Peyer's patch (tissue), 4 donors: ENCODE measurements around the gene PRR5L. TPM values are rescaled to one million over a fixed set of nuclear protein-coding genes. Genes with fewer than 3 reads are reported as not detected.

Source experiments
- DNase-seq, 3 donors: peaks; one replicate each; pipeline ENCODE4 v3.0.0-alpha.2; 2017 to 2019
- H3K27ac ChIP-seq, 4 donors: fragments of 200-600 bp; sonication (generic); one replicate each; pipeline ENCODE4 v1.5.1; 2016 to 2019
- H3K27me3 ChIP-seq, 2 donors: fragments of 200-600 bp; sonication (generic); one replicate each; pipeline ENCODE4 v1.5.1; 2019
- H3K36me3 ChIP-seq, 3 donors: fragments of 200-600 bp; sonication (generic); one replicate each; pipeline ENCODE4 v1.5.1; 2016 to 2019
- H3K4me1 ChIP-seq, 4 donors: fragments of 200-600 bp; sonication (generic); one replicate each; pipeline ENCODE4 v1.5.1; 2016 to 2019
- H3K4me3 ChIP-seq, 4 donors: fragments of 200-600 bp; sonication (generic); 1 replicate in 3 of 4; 2 replicates in 1 of 4; pipeline ENCODE4 v1.5.1; 2016 to 2019; ENCODE audit warnings: mild to moderate bottlenecking in 1 of 4
- H3K9me3 ChIP-seq, 4 donors: fragments of 200-600 bp; sonication (generic); one replicate each; pipeline ENCODE4 v1.5.1; 2016 to 2019; ENCODE audit warnings: mild to moderate bottlenecking in 1 of 4
- POLR2A ChIP-seq, 2 donors: fragments of 450-650 bp; IDR thresholded peaks; one replicate each; pipeline ENCODE4 v1.5.1; 2017; ENCODE audit warnings: antibody characterized with exemption in 2 of 2, mild to moderate bottlenecking in 2 of 2, moderate library complexity in 2 of 2
- total RNA-seq, 4 donors: library from RNA; depleted of rRNA; stranded (reverse); fragments of >200 nt; gene quantifications; one replicate each; pipeline ENCODE4 v1.1.0, GENCODE V29; 2016
- TF ChIP-seq, protein P1 (sequence below), 6 experiments: fragments of 450-650 bp in 4 of 6; fragments of 200-600 bp in 2 of 6; sonication (generic) in 1 of 6; IDR thresholded peaks; one replicate each; pipeline ENCODE4 v1.5.1; 2017 to 2019; ENCODE audit warnings: antibody characterized with exemption in 6 of 6, mild to moderate bottlenecking in 3 of 6, moderate library complexity in 1 of 6

PRR5L gene
- total RNA-seq, 4 donors from 2014 or later = 74.3 to 100 (median 89.9) TPM

DNA sequence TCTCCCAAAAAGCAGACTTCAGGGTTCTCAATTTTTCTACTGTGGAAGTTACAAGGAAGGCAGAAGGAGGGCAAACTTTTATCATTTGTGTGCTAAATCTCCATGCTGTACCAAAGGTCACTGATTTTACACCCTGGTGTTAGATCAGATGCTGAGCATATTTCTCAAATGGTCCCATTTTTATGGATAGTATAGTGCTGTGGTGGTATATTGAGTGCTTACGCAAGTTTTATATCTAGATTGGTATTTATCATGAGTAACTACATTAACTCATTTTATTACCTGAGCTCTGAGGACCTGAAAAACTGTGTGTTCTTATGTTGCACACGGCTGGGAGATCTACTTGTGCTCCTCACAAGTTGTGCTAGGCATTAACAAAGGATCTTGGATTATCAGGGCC, 75.1 kb downstream of the PRR5L start:
- no peak for DNase-seq
- peak overlapping the region in 3 of 4 donors; percentile 0 to 84 (median 74) for H3K27ac ChIP-seq
- peaks cover 0 to 28% (median 0%) of the 10 kb centered on the region in 4 donors for H3K4me1 ChIP-seq
- no peaks in the 10 kb centered on the region for H3K9me3 ChIP-seq
- H3K4me3 ChIP-seq = no peak overlapping the region
- no peaks in the 10 kb centered on the region for H3K36me3 ChIP-seq
- no peaks in the 10 kb centered on the region for H3K27me3 ChIP-seq
- TF ChIP-seq, protein P1, sequence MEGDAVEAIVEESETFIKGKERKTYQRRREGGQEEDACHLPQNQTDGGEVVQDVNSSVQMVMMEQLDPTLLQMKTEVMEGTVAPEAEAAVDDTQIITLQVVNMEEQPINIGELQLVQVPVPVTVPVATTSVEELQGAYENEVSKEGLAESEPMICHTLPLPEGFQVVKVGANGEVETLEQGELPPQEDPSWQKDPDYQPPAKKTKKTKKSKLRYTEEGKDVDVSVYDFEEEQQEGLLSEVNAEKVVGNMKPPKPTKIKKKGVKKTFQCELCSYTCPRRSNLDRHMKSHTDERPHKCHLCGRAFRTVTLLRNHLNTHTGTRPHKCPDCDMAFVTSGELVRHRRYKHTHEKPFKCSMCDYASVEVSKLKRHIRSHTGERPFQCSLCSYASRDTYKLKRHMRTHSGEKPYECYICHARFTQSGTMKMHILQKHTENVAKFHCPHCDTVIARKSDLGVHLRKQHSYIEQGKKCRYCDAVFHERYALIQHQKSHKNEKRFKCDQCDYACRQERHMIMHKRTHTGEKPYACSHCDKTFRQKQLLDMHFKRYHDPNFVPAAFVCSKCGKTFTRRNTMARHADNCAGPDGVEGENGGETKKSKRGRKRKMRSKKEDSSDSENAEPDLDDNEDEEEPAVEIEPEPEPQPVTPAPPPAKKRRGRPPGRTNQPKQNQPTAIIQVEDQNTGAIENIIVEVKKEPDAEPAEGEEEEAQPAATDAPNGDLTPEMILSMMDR (IDR thresholded peaks at IDR 0.05) = peak in 2 of 6 experiments; percentile 15
- TF ChIP-seq POLR2A (IDR thresholded peaks at IDR 0.05) = no peak

DNA sequence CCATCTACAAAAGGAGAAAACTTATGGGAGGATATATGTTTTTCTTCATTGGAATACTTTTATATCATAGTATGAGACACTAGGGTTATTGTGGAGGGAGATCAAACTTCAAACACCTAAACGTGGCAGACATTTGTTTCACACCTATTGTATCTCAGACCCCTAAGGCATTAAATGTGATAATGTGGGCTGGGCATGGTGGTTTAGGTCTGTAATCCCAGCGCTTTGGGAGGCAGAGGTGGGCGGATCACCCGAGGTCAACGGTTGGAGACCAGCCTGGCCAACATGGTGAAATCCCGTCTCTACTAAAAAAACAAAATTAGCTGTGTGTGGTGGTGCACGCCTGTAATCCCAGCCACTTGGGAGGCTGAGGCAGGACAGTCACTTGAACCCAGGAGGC, 75.5 kb downstream of the PRR5L start:
- TF ChIP-seq, protein P1 (IDR thresholded peaks at IDR 0.05) = no peak
- TF ChIP-seq POLR2A (IDR thresholded peaks at IDR 0.05) = no peak
- no peak for DNase-seq
- Histone ChIP-seq H3K4me1 (peaks cover 0 to 28% (median 0%) of the 10 kb centered on the region in 4 donors), H3K4me3 (no peak overlapping the region), H3K27ac (peak overlapping the region in 3 of 4 donors; percentile 0 to 84 (median 74)), H3K9me3 (no peaks in the 10 kb centered on the region), H3K27me3 (no peaks in the 10 kb centered on the region), H3K36me3 (no peaks in the 10 kb centered on the region)

DNA sequence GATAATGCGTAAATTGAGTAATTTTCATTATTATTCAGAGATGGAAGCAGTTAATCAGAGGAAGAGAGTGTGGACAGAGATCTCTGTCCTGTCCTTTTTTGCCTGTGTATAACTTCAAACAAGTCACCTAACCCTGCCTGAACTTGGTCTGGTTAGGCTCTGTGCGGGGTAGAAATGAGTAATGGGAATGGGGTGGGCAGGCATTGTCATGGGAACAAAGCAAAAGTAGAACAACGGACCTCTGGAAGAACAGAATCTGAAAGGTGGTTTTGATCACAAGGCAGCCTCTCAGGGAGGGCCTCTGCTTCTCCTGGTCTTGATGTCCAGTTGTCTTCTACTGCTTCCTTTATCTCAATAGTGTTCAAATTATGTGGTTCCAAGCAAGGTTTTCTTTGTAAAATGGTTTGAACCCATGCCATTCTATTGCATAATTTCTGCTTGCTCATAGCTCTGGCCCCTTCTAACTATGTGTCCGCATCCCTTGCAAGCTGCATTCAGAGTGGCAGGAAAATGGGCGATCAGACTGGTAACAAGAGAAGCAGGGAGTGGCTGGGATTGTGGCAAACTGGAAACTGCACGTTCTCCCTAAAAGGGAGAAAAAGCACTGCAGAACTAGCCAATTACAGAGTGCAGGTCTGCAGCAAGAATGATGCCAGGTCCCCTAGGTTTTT, 76.1 kb downstream of the PRR5L start:
- Histone ChIP-seq H3K27me3 (no peaks in the 10 kb centered on the region), H3K27ac (peak overlapping the region in 3 of 4 donors; percentile 0 to 84 (median 74)), H3K4me3 (no peak overlapping the region), H3K9me3 (no peaks in the 10 kb centered on the region), H3K4me1 (peaks cover 0 to 28% (median 2%) of the 10 kb centered on the region in 4 donors), H3K36me3 (no peaks in the 10 kb centered on the region)
- TF ChIP-seq POLR2A (IDR thresholded peaks at IDR 0.05) = no peak
- no peak for DNase-seq

DNA sequence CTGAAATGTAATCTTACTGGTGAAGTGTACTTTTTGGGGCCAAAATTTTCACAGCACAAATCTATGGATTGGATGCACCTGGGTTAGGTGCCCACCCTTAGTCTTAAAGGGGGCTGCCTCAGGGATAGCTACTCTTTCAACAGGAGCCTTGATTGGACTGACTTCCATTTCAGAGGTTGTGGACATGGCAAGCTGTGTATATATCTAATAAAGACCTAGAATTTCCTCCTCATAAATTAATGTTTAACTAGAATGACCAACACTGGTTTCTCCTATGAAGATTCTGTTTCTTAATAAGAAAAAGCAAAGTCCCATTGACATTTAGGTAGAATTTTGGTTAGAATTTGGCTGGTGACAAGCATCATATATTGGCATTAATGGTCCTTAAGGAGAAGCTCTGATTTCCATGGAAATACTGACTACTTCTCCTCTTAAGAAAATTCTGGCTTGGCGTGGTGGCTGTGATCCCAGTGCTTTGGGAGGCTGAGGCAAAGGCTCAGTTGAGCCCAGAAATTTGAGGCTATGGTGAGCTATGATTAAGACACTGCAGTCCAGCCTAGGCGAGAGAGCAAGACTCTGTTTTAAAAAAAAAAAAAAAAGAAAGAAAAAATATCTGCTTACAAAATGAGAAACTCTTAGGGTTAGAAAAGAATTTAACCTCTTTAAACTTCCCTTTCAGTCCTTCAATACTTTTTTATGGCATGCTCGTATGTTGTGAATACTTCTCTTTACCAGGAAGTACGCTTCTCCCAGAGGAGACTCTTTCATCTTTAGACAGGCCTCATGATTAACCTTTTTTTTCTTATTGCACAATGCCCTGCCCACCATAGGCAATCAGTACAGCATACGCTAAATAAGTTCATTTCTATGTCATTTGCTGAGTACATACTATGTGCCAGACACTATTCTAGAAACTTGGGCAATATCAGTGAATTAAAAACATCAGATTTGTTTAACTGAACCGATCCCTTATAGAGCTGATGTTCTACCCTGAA, 77.2 kb downstream of the PRR5L start:
- Histone ChIP-seq H3K9me3 (no peaks in the 10 kb centered on the region), H3K27me3 (no peaks in the 10 kb centered on the region), H3K36me3 (no peaks in the 10 kb centered on the region), H3K4me1 (peaks cover 0 to 39% (median 3%) of the 10 kb centered on the region in 4 donors), H3K4me3 (no peak overlapping the region), H3K27ac (peak overlapping the region in 3 of 4 donors; percentile 21 to 84 (median 74))
- no peak for DNase-seq
- TF ChIP-seq POLR2A (IDR thresholded peaks at IDR 0.05) = no peak
- TF ChIP-seq, protein P1 (IDR thresholded peaks at IDR 0.05) = no peak

DNA sequence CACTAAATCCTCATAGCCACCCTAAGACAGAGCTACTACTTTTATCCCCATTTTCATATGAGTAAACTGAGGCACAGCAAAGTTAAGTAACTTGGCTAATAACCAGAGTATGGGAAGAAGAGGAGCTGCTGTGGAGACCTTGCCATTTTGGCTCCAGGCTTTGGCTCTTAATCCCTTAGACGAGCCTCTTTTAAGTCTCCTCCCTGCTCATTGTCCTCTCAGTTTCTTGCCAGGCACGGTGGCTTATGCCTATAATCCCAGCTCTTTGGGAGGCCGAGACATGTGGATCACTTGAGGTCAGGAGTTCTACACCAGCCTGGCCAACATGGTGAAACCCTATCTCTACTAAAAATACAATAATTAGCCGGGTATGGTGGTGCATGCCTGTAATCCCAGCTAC, 78.6 kb downstream of the PRR5L start:
- Histone ChIP-seq H3K4me3 (no peak overlapping the region), H3K27ac (peak overlapping the region in 1 of 4 donors; percentile 10), H3K9me3 (no peaks in the 10 kb centered on the region), H3K4me1 (peaks cover 0 to 53% (median 3%) of the 10 kb centered on the region in 4 donors), H3K27me3 (no peaks in the 10 kb centered on the region), H3K36me3 (no peaks in the 10 kb centered on the region)
- no peak for DNase-seq
- TF ChIP-seq, protein P1 (IDR thresholded peaks at IDR 0.05) = no peak
- no peak for TF ChIP-seq POLR2A (IDR thresholded peaks at IDR 0.05)
